Measurements from ENCODE around the gene DIAPH2.

Gene DIAPH2

DNA sequence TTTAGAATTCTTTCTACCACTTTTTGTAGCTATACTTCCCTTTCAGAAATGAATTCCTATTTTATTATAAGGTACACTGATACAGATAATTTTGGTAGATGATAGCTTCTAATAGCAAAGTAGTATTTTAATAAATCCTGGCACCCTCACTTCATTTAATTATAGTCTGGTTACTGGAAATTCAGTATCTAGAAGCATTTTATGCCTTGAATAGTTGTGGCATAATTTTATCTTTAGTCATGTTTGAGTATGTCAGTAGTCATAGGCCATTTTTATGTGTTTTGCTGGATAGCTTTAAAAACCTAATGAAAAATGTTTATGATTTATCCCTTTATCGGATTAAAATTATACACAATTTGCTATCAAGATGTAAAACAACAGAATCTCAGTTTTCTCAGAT, 92.3 kb downstream of the DIAPH2 start:
- no peak for DNase-seq (ENCODE audit: insufficient read length, low spot score)
- FAIRE-seq: no peak
- TF ChIP-seq TAF1 (IDR thresholded peaks at IDR 0.05; ENCODE audit: low read depth, low read length) (no peak), PAX5 (IDR thresholded peaks at IDR 0.05; ENCODE audit: insufficient read depth, low read length, severe bottlenecking) (no peak), POLR2A (IDR thresholded peaks at IDR 0.05; ENCODE audit: low read depth, low read length) (no peak), POLR2AphosphoS5 (IDR thresholded peaks at IDR 0.05; ENCODE audit: low read depth, low read length) (no peak), SPI1 (IDR thresholded peaks at IDR 0.05; ENCODE audit: low read depth, low read length) (no peak), POU2F2 (IDR thresholded peaks at IDR 0.05; ENCODE audit: low read depth, low read length) (no peak)

DNA sequence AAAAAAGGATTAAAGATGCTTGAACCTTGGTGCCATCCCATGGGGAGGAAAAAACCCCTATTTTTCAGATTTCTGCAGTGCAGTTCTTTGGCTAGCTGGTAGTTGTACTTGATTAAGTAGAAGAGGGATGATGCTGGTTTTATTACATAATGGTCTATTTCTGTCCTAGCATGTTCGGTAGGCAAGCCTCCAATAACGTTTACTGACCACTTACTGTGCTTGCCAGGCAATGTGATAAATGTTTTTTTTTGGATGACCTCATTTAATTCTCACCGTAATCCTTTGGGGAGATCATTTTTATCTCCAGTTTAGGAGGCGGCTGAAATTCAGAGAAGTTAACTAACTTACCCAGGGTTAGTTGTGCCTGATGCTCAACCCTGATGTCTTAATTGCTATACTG, 106.9 kb downstream of the DIAPH2 start:
- no peak for DNase-seq (ENCODE audit: insufficient read length, low spot score)
- no peak for TF ChIP-seq POLR2A (IDR thresholded peaks at IDR 0.05; ENCODE audit: low read depth, low read length)
- no peak for TF ChIP-seq SPI1 (IDR thresholded peaks at IDR 0.05; ENCODE audit: low read depth, low read length)
- TF ChIP-seq PAX5 (IDR thresholded peaks at IDR 0.05; ENCODE audit: insufficient read depth, low read length, severe bottlenecking): no peak
- no peak for TF ChIP-seq TAF1 (IDR thresholded peaks at IDR 0.05; ENCODE audit: low read depth, low read length)
- TF ChIP-seq POLR2AphosphoS5 (IDR thresholded peaks at IDR 0.05; ENCODE audit: low read depth, low read length): no peak
- no peak for TF ChIP-seq POU2F2 (IDR thresholded peaks at IDR 0.05; ENCODE audit: low read depth, low read length)

DNA sequence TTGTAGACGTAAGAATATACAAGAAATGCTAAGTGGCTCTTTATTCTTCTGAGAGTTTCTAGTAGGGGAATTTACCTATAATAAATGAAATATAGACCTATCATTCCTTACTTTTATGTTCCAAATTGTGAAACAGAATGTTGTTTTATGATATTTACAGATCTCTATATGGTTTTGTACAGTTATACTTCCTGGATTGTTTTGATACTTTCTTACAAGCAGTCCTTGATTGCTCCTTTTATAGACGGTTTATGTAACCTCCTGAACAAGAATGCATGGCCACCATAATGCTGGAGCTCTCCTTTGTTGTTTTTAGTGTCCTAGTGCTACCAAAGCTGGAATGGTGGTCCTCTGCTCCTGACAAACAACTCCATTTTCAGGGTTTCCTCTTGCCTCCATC, 107.4 kb downstream of the DIAPH2 start:
- FAIRE-seq: no peak
- no peak for DNase-seq (ENCODE audit: insufficient read length, low spot score)
- TF ChIP-seq POLR2AphosphoS5 (IDR thresholded peaks at IDR 0.05; ENCODE audit: low read depth, low read length): no peak
- no peak for TF ChIP-seq POLR2A (IDR thresholded peaks at IDR 0.05; ENCODE audit: low read depth, low read length)
- TF ChIP-seq SPI1 (IDR thresholded peaks at IDR 0.05; ENCODE audit: low read depth, low read length): no peak

More for the DNA sequence above, 106.9 kb downstream of the DIAPH2 start:
- FAIRE-seq: no peak

DNA sequence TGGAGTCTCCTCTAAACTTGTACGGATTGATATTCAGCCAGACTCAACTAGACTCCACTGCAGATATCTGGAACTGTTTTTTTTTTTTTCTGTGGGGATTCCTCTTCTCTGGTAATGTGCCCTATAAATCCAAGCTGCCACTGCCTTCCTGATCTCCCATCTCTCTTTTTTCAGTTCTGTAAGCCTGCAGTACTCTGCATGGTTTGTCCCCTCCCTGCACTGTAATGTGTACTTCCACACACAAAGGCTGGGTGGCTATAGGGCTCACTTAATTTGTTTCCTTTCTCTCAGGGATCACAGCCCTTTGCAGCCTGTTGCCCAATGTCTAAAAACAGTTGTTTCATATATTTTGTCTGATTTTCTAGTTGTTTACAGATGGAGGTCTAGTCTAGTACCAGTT, 114.3 kb downstream of the DIAPH2 start:
- TF ChIP-seq POU2F2 (IDR thresholded peaks at IDR 0.05; ENCODE audit: low read depth, low read length) (no peak), POLR2A (IDR thresholded peaks at IDR 0.05; ENCODE audit: low read depth, low read length) (no peak), POLR2AphosphoS5 (IDR thresholded peaks at IDR 0.05; ENCODE audit: low read depth, low read length) (no peak), PAX5 (IDR thresholded peaks at IDR 0.05; ENCODE audit: insufficient read depth, low read length, severe bottlenecking) (no peak), TAF1 (IDR thresholded peaks at IDR 0.05; ENCODE audit: low read depth, low read length) (no peak), SPI1 (IDR thresholded peaks at IDR 0.05; ENCODE audit: low read depth, low read length) (no peak)
- FAIRE-seq: no peak
- DNase-seq (ENCODE audit: insufficient read length, low spot score): no peak

DNA sequence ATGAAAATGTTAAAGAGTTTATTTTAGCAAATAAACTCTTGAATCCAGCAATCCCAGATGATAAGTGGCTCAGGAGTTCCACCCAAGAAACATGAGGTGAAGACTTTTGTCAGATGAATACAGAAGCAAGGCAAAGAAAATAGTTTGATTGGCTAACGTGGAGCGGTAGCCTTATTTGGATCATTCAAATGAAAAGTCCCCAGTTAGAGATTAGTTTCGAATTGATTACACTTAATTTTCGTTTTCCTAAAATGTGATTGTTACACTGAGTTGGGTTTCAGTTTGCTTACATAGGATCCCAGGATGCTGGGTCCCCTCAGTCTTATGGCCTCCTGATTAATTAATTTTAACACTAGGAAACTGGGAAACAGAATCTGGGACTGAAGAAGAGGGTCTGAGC, 122.7 kb downstream of the DIAPH2 start:
- TF ChIP-seq TAF1 (IDR thresholded peaks at IDR 0.05; ENCODE audit: low read depth, low read length): no peak
- no peak for TF ChIP-seq POLR2A (IDR thresholded peaks at IDR 0.05; ENCODE audit: low read depth, low read length)
- no peak for TF ChIP-seq POLR2AphosphoS5 (IDR thresholded peaks at IDR 0.05; ENCODE audit: low read depth, low read length)
- TF ChIP-seq SPI1 (IDR thresholded peaks at IDR 0.05; ENCODE audit: low read depth, low read length): no peak
- TF ChIP-seq PAX5 (IDR thresholded peaks at IDR 0.05; ENCODE audit: insufficient read depth, low read length, severe bottlenecking): no peak
- TF ChIP-seq POU2F2 (IDR thresholded peaks at IDR 0.05; ENCODE audit: low read depth, low read length): no peak
- FAIRE-seq (no peak), DNase-seq (ENCODE audit: insufficient read length, low spot score) (no peak)

DNA sequence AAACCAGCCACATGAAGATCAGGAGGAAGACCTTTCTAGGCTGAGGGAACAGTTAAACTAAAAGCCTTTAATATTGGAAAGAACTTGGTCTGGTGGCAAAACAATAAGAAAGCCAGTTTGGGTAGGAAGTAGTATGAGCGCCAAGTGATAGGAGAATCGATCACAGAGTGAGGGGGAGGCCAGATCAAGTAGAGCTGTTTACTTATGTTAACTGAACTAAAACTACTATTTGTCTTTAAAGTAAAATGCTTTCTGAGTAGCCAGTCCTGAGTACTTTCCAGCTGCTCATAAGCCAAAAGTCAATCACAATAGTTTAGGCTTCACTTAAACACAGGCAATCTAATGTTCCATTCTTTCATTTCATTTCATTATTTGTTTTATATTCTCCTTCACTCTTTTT, 136.3 kb downstream of the DIAPH2 start:
- FAIRE-seq (peak; percentile 80), DNase-seq (ENCODE audit: insufficient read length, low spot score) (no peak)
- TF ChIP-seq POU2F2 (IDR thresholded peaks at IDR 0.05; ENCODE audit: low read depth, low read length) (no peak), POLR2A (IDR thresholded peaks at IDR 0.05; ENCODE audit: low read depth, low read length) (no peak), TAF1 (IDR thresholded peaks at IDR 0.05; ENCODE audit: low read depth, low read length) (no peak)

DNA sequence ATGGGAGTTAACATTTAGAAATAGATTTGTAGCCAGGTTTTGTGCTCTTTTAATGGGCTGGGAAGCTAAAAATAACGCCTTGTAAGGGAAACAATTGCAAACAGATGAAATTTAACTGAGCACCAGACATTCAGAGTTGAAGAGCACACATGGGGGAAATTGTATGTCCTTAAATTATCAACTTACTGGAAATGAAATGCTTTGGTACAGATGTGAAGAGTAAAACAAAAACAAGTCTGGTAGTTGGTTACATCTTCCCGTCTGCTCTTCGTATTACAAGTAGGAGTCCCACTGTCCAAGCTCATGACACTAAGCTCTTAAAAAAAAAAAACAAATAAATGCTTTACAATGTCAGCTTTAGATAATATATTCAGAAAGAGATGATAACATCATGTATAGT, 139.5 kb downstream of the DIAPH2 start:
- DNase-seq (ENCODE audit: insufficient read length, low spot score): no peak
- TF ChIP-seq PAX5 (IDR thresholded peaks at IDR 0.05; ENCODE audit: insufficient read depth, low read length, severe bottlenecking) (no peak), TAF1 (IDR thresholded peaks at IDR 0.05; ENCODE audit: low read depth, low read length) (no peak), POU2F2 (IDR thresholded peaks at IDR 0.05; ENCODE audit: low read depth, low read length) (no peak), POLR2A (IDR thresholded peaks at IDR 0.05; ENCODE audit: low read depth, low read length) (no peak), POLR2AphosphoS5 (IDR thresholded peaks at IDR 0.05; ENCODE audit: low read depth, low read length) (no peak), SPI1 (IDR thresholded peaks at IDR 0.05; ENCODE audit: low read depth, low read length) (no peak)
- no peak for FAIRE-seq

DNA sequence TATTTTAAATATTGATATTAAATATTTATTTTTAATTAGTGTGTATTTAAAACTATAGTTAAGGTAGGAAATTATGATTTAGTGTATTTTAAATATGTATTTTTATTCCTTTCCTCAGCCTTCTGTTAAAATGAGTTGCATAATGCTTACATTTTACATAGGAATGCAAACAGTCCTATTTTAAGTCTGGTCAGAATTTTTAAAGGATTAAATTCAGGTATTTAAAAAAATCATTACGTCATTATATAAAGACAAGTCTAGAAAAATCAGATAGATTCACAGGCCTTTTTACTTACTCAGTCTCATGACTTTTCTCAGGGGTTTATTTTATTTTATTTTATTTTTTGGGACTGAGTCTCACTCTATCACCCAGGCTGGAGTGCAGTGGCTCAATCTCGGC, 148.7 kb downstream of the DIAPH2 start:
- TF ChIP-seq POU2F2 (IDR thresholded peaks at IDR 0.05; ENCODE audit: low read depth, low read length) (no peak), POLR2AphosphoS5 (IDR thresholded peaks at IDR 0.05; ENCODE audit: low read depth, low read length) (no peak), TAF1 (IDR thresholded peaks at IDR 0.05; ENCODE audit: low read depth, low read length) (no peak), SPI1 (IDR thresholded peaks at IDR 0.05; ENCODE audit: low read depth, low read length) (no peak), POLR2A (IDR thresholded peaks at IDR 0.05; ENCODE audit: low read depth, low read length) (no peak), PAX5 (IDR thresholded peaks at IDR 0.05; ENCODE audit: insufficient read depth, low read length, severe bottlenecking) (no peak)
- FAIRE-seq (no peak), DNase-seq (ENCODE audit: insufficient read length, low spot score) (no peak)

DNA sequence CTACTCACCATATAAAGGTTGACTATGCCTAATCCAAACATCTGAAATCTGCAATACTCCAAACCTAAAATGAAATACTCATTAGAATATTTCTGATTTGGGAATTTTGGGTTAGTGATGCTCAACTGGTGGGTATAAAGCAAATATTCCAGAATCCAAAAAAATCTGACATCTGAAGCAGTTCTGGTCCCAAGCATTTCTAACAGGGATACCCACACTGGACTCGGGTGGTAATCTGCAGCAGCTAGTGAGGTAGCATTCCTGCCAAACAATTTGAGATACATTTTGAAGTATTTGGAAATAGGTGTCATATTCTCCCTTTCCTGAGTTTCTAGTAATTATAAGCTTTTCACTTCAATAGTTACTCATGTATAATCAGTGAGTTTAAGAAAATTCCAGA, 149.5 kb downstream of the DIAPH2 start:
- DNase-seq (ENCODE audit: insufficient read length, low spot score) (no peak), FAIRE-seq (no peak)
- no peak for TF ChIP-seq PAX5 (IDR thresholded peaks at IDR 0.05; ENCODE audit: insufficient read depth, low read length, severe bottlenecking)
- no peak for TF ChIP-seq POLR2AphosphoS5 (IDR thresholded peaks at IDR 0.05; ENCODE audit: low read depth, low read length)
- TF ChIP-seq POLR2A (IDR thresholded peaks at IDR 0.05; ENCODE audit: low read depth, low read length): no peak

DNA sequence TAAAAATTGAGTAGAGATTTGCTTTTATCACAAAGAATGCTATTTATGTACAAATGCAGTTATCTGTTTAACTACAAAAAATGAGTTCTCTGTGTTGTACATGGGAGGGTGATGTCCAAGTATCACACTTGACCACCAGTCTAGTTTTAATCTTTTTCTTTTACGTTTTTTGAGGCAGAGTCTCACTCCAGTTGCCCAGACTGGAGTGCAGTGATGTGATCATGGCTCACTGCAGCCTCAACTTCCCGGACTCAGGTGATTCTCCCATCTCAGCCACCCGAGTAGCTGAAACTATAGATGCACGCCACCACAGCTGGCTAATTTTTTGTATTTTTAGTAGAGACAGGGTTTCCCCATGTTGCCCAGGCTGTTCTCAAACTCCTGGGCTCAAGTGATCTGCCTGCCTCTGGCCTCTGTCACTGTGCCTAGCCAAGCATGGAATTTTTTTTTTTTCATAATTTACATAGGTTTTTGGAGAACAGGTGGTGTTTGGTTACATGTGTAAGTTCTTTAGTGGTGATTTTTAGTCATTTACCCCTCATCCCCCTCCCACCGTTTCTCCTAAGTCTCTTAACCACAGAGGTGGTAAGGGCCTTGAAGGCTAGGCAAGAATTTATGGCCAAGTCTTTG, 151.1 kb downstream of the DIAPH2 start:
- FAIRE-seq (peak; percentile 94), DNase-seq (ENCODE audit: insufficient read length, low spot score) (no peak)
- TF ChIP-seq SPI1 (IDR thresholded peaks at IDR 0.05; ENCODE audit: low read depth, low read length): no peak
- TF ChIP-seq POU2F2 (IDR thresholded peaks at IDR 0.05; ENCODE audit: low read depth, low read length): peak; percentile 43; the same call in 1 of the 2 replicates
- TF ChIP-seq PAX5 (IDR thresholded peaks at IDR 0.05; ENCODE audit: insufficient read depth, low read length, severe bottlenecking): peak; percentile 86

Measured in GM12891 (cell line).